Effector memory CD4-positive, alpha-beta T cell (primary cell): ENCODE data around the gene CD300A.

Experiments used
- DNase-seq, 3 donors: peaks; one replicate each; pipeline ENCODE4 v3.0.0-alpha.2; 2020
- H3K27ac ChIP-seq: 2 replicates; pipeline ENCODE4 v1.7.0; 2013; ENCODE audit warnings: mild to moderate bottlenecking, low read length, moderate library complexity; ENCODE audit not compliant: insufficient read depth, poor library complexity, severe bottlenecking
- H3K27me3 ChIP-seq: replicated peaks from 2 replicates; pipeline ENCODE4 v1.7.0; 2013; ENCODE audit warnings: mild to moderate bottlenecking, low read length; ENCODE audit not compliant: insufficient read depth, control insufficient read depth, poor library complexity, severe bottlenecking
- H3K36me3 ChIP-seq: 2 replicates; pipeline ENCODE4 v1.7.0; 2013; ENCODE audit warnings: mild to moderate bottlenecking, low read length, moderate library complexity; ENCODE audit not compliant: control insufficient read depth, insufficient read depth
- H3K4me1 ChIP-seq: 2 replicates; pipeline ENCODE4 v1.7.0; 2013; ENCODE audit warnings: low read length, mild to moderate bottlenecking; ENCODE audit not compliant: control insufficient read depth, insufficient read depth, poor library complexity, severe bottlenecking
- H3K4me3 ChIP-seq: 2 replicates; pipeline ENCODE4 v1.7.0; 2013; ENCODE audit warnings: low read length, low read depth, mild to moderate bottlenecking; ENCODE audit not compliant: insufficient read depth, poor library complexity, severe bottlenecking
- H3K9me3 ChIP-seq: 2 replicates; pipeline ENCODE4 v1.7.0; 2013; ENCODE audit warnings: mild to moderate bottlenecking, low read length, moderate library complexity; ENCODE audit not compliant: control insufficient read depth

CD300A gene

GRCh38 chr17:74525781-74526288 is 59.4 kb downstream of the CD300A start:
- Histone ChIP-seq H3K27ac (no peak overlapping the region), H3K4me1 (no peaks in the 10 kb centered on the region), H3K27me3 (peaks cover 3% of the 10 kb centered on the region), H3K9me3 (no peaks in the 10 kb centered on the region), H3K36me3 (no peaks in the 10 kb centered on the region), H3K4me3 (no peak overlapping the region)
- no peak for DNase-seq

- no peaks in the 10 kb centered on the region for H3K4me1 ChIP-seq
- no peak overlapping the region for H3K4me3 ChIP-seq
Measured at GRCh38 chr17:74526681-74527080, 60.2 kb downstream of the CD300A start.

GRCh38 chr17:74527081-74527480 is 60.6 kb downstream of the CD300A start:
- no peaks in the 10 kb centered on the region for H3K4me1 ChIP-seq
- no peak overlapping the region for H3K27ac ChIP-seq

More at GRCh38 chr17:74526681-74527080, 60.2 kb downstream of the CD300A start:
- no peaks in the 10 kb centered on the region for H3K36me3 ChIP-seq
- no peak for DNase-seq
- no peaks in the 10 kb centered on the region for H3K9me3 ChIP-seq
- H3K27me3 ChIP-seq = peaks cover 3% of the 10 kb centered on the region
- no peak overlapping the region for H3K27ac ChIP-seq

DNA sequence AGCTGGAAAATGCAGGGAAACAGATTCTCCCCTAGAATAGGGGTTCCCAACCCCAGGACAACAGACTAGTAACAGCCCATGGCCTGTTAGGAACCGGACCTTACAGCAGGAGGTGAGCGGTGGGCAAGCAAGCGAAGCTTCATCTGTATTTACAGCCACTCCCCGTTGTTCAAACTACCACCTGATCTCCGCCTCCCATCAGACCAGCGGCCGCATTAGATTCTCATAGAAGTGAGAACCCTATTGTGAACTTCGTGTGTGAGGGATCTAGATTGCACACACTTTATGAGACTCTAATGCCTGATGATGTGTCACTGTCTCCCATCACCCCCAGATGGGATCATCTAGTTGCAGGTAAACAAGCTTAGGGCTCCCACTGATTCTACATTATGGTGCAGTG is 61.3 kb downstream of the CD300A start:
- H3K27ac ChIP-seq = no peak overlapping the region
- no peaks in the 10 kb centered on the region for H3K4me1 ChIP-seq
- H3K27me3 ChIP-seq = peaks cover 7% of the 10 kb centered on the region
- H3K36me3 ChIP-seq = no peaks in the 10 kb centered on the region
- no peak overlapping the region for H3K4me3 ChIP-seq
- DNase-seq = no peak
- no peaks in the 10 kb centered on the region for H3K9me3 ChIP-seq

More at GRCh38 chr17:74527081-74527480, 60.6 kb downstream of the CD300A start:
- no peak for DNase-seq
- Histone ChIP-seq H3K36me3 (no peaks in the 10 kb centered on the region), H3K9me3 (no peaks in the 10 kb centered on the region), H3K27me3 (peaks cover 3% of the 10 kb centered on the region), H3K4me3 (no peak overlapping the region)

GRCh38 chr17:74528491-74529199 is 62.2 kb downstream of the CD300A start:
- Histone ChIP-seq H3K9me3 (no peaks in the 10 kb centered on the region), H3K36me3 (no peaks in the 10 kb centered on the region), H3K27ac (no peak overlapping the region), H3K4me3 (no peak overlapping the region), H3K27me3 (peaks cover 13% of the 10 kb centered on the region), H3K4me1 (no peaks in the 10 kb centered on the region)
- DNase-seq = no peak

GRCh38 chr17:74529243-74529642 is 62.8 kb downstream of the CD300A start:
- Histone ChIP-seq H3K27me3 (peaks cover 16% of the 10 kb centered on the region), H3K36me3 (no peaks in the 10 kb centered on the region), H3K9me3 (no peaks in the 10 kb centered on the region), H3K4me1 (no peaks in the 10 kb centered on the region), H3K4me3 (no peak overlapping the region), H3K27ac (no peak overlapping the region)
- DNase-seq = no peak

- H3K9me3 ChIP-seq = no peaks in the 10 kb centered on the region
- no peaks in the 10 kb centered on the region for H3K36me3 ChIP-seq
- peaks cover 18% of the 10 kb centered on the region for H3K27me3 ChIP-seq
- no peak overlapping the region for H3K27ac ChIP-seq
- DNase-seq = no peak
- no peak overlapping the region for H3K4me3 ChIP-seq
- no peaks in the 10 kb centered on the region for H3K4me1 ChIP-seq
Measured at GRCh38 chr17:74530831-74531150, 64.4 kb downstream of the CD300A start.

DNA sequence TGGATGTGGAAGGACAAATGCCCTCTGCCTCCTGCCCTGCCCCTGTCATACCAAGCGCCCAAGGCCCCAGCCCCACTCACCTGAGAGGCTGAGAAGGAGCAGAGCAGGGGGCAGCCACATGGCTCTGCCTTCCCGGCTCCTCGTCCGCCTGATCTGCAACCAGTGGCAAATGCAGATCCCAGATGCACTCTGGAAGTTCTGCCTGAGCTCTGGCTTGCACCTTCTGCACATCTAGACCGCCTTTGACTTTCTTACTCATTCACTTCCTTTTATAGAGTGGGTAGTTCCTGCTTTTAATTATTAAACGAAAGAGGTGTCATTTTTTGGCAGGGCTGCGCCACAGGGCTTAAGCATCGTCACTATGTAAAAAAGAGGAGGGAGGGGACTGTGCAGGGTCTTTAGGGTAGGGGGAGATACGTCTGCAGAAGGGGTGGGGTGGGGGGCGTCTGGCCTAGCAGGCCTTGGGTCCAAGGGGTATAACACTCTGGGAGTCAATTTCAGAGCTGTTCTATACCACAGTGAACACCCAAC is 64.9 kb downstream of the CD300A start, which contains the start of gene CD300LB:
TSS of gene CD300LB (minus strand) at position 245 of the 531 bp plus-strand sequence. CDS start at position 120, 125 bp downstream.
- H3K4me1 ChIP-seq = no peaks in the 10 kb centered on the region

GRCh38 chr17:74532115-74532514 is 65.7 kb downstream of the CD300A start:
- no peaks in the 10 kb centered on the region for H3K9me3 ChIP-seq
- H3K4me1 ChIP-seq = no peaks in the 10 kb centered on the region
- DNase-seq = no peak
- peaks cover 18% of the 10 kb centered on the region for H3K27me3 ChIP-seq
- no peaks in the 10 kb centered on the region for H3K36me3 ChIP-seq
- H3K4me3 ChIP-seq = no peak overlapping the region
- no peak overlapping the region for H3K27ac ChIP-seq

More for the DNA sequence above, 64.9 kb downstream of the CD300A start, which contains the start of gene CD300LB:
- Histone ChIP-seq H3K4me3 (no peak within 1 kb of the TSS), H3K36me3 (no peaks in the 10 kb centered on the region), H3K27ac (no peak within 1 kb of the TSS), H3K9me3 (no peaks in the 10 kb centered on the region), H3K27me3 (peaks cover 18% of the 10 kb centered on the region)
- DNase-seq = no peak
